Hypothalamus (tissue), 51 donors: ENCODE data around the gene AGGF1.
"Not testable (repeated sequence)": the region's sequence is repeated elsewhere in the genome, so short reads cannot be mapped to it uniquely, and the experiment has no call there.

Experiments
- DNase-seq, 51 donors: peaks; one replicate each; lab custom pipeline; 2025; lab: John Stamatoyannopoulos, UW

AGGF1 gene

GRCh38 chr5:77022511-77023417, 7.4 kb upstream of the AGGF1 start:
- no peak for DNase-seq

GRCh38 chr5:77024490-77024889, 5.7 kb upstream of the AGGF1 start:
- no peak for DNase-seq

GRCh38 chr5:77028631-77029375, 1.4 kb upstream of the AGGF1 start:
- DNase-seq: peak in 10 of 51 donors; percentile 1 to 39 (median 10)

- no peak for DNase-seq
Measured at GRCh38 chr5:77029376-77029885, 773 bp upstream of the AGGF1 start.

- DNase-seq: no peak
Measured at GRCh38 chr5:77031891-77032290, 1.7 kb downstream of the AGGF1 start.

GRCh38 chr5:77032635-77033034, 2.4 kb downstream of the AGGF1 start:
- no peak for DNase-seq

- no peak for DNase-seq
Measured at GRCh38 chr5:77033338-77033737, 3.1 kb downstream of the AGGF1 start.

- DNase-seq: no peak
Measured at GRCh38 chr5:77035950-77036349, 5.7 kb downstream of the AGGF1 start.

GRCh38 chr5:77046416-77047073, 16.3 kb downstream of the AGGF1 start:
- no peak for DNase-seq

GRCh38 chr5:77064040-77064439, 33.8 kb downstream of the AGGF1 start:
- peak in 1 of 51 donors; percentile 2 for DNase-seq

- DNase-seq: no peak
Measured at GRCh38 chr5:77065256-77065655, 35.1 kb downstream of the AGGF1 start.

- DNase-seq: no peak
Measured at GRCh38 chr5:77066184-77066583, 36.0 kb downstream of the AGGF1 start.

GRCh38 chr5:77066823-77067442, 36.7 kb downstream of the AGGF1 start:
- no peak for DNase-seq

GRCh38 chr5:77073667-77074066, 43.5 kb downstream of the AGGF1 start:
- no peak for DNase-seq

- no peak for DNase-seq
Measured at GRCh38 chr5:77074745-77075144, 44.5 kb downstream of the AGGF1 start.

GRCh38 chr5:77076961-77077828, 47.0 kb downstream of the AGGF1 start:
- peak in 45 of 51 donors; percentile 14 to 78 (median 51) for DNase-seq

GRCh38 chr5:77077829-77078176, 47.6 kb downstream of the AGGF1 start:
- DNase-seq: no peak

- not testable (repeated sequence) for DNase-seq
Measured at GRCh38 chr5:77080479-77080878, 50.3 kb downstream of the AGGF1 start.

GRCh38 chr5:77080905-77081304, 50.7 kb downstream of the AGGF1 start:
- no peak for DNase-seq

- DNase-seq: no peak
Measured at GRCh38 chr5:77082280-77082679, 52.1 kb downstream of the AGGF1 start.
